ENCODE measurements around the gene NUP188.
A peak's percentile ranks its signal among the peaks of the same experiment; 100 is the strongest.

NUP188 gene, protein sequence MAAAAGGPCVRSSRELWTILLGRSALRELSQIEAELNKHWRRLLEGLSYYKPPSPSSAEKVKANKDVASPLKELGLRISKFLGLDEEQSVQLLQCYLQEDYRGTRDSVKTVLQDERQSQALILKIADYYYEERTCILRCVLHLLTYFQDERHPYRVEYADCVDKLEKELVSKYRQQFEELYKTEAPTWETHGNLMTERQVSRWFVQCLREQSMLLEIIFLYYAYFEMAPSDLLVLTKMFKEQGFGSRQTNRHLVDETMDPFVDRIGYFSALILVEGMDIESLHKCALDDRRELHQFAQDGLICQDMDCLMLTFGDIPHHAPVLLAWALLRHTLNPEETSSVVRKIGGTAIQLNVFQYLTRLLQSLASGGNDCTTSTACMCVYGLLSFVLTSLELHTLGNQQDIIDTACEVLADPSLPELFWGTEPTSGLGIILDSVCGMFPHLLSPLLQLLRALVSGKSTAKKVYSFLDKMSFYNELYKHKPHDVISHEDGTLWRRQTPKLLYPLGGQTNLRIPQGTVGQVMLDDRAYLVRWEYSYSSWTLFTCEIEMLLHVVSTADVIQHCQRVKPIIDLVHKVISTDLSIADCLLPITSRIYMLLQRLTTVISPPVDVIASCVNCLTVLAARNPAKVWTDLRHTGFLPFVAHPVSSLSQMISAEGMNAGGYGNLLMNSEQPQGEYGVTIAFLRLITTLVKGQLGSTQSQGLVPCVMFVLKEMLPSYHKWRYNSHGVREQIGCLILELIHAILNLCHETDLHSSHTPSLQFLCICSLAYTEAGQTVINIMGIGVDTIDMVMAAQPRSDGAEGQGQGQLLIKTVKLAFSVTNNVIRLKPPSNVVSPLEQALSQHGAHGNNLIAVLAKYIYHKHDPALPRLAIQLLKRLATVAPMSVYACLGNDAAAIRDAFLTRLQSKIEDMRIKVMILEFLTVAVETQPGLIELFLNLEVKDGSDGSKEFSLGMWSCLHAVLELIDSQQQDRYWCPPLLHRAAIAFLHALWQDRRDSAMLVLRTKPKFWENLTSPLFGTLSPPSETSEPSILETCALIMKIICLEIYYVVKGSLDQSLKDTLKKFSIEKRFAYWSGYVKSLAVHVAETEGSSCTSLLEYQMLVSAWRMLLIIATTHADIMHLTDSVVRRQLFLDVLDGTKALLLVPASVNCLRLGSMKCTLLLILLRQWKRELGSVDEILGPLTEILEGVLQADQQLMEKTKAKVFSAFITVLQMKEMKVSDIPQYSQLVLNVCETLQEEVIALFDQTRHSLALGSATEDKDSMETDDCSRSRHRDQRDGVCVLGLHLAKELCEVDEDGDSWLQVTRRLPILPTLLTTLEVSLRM (N-terminal part only)

DNA sequence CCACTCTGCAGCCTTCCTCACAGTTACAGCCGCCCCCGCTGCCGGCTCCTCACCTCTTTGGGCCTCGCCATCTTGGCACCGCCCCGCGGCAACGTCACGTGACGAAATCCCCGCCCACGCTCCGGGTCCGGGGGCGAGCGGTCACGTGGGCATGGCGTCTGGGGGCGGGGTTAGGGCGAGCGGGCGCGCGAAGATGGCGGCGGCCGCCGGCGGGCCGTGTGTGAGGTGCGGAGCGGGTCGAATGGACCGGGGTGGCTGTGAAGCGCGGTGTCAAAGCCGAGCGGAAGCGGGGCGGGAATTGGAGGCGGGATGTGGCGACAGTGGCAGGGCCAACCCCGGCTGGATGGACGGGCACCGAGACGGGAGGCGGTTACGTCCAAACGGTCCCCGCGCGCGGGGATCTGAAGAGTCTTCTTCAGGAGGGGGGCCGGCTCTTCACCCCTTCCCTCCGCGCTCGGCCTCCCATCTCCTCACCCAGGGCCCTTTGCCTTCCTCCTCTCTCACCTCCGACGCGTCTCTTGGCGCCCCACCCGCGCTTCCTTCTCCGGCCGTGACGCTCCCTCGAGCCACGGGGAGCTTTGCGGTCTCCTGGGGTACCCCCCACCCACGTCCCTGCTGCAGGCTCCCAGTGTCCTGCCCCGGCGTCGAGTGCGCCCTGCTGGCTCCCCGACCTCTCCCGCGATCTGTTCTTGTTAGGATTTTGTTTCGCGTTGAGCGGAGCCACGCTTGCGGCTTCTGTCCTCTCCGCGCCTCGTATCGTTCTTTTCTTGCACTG, at the start of gene NUP188, which contains the start of gene DOLK:
Gene NUP188, plus strand, starts transcription at position 173 of the 775 bp plus-strand sequence. Its CDS starts 21 bp downstream, at position 194.
Gene DOLK, minus strand, starts transcription at position 77 of the 775 bp plus-strand sequence. CDS start 300 bp downstream, outside the sequence.
- peak; percentile 95 for DNase-seq (ENCODE audit: low read depth)

DNA sequence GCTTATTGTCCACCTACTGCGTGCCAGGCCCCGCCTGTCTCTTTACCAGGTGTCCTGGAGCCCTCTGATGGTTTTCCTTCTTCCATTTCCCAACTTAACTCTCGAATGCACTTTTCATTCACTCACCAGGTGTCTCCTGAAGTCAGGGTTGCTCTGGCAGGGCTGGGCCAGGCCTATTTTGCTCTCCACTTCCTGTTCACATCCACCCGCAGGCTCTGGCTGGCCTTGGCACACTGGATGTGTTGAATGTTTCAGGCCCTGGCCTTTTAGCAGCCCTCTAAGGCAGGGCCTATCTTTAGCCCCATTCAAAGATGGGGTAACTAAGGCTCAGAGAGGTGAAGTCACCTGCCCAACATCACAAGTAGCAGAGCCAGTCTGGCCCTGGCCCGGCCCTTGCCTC, 49.1 kb upstream of the NUP188 start:
- DNase-seq (ENCODE audit: low read depth) = no peak

DNA sequence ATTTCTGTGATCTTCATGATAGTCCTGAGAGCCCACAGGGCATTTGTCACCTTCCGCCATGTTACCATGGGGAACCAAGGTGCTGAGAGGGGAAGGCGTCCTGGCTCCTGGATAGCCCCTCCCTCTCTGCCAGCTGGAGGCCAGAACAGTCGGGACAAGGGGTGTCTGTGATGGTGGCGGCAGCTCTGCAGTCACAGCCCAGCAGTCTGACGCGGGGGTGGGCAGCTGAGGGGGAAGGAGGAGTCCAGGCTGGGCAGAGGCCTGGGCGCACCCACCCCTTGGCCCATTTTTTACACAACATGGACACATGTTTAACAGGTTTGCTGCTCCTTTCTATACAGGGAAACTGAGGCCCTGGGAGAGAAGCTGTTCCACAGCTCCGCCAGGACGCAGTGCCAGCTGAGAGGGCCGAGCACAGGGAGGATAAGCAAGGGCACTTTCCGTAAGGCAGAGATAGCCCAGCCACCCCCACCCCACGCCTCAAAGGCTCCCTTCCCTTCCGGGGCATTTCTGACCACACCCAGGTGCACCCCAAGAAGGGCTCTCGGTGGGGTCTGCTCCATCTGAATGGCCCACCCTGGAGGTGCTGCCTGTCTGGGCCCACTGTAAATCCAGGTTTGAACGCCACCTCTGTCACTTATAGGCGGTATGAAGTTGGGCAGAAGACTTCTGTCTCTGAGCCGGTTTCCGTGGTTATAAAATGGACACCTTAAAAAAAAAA, 48.5 kb upstream of the NUP188 start:
- DNase-seq (ENCODE audit: low read depth) = no peak

DNA sequence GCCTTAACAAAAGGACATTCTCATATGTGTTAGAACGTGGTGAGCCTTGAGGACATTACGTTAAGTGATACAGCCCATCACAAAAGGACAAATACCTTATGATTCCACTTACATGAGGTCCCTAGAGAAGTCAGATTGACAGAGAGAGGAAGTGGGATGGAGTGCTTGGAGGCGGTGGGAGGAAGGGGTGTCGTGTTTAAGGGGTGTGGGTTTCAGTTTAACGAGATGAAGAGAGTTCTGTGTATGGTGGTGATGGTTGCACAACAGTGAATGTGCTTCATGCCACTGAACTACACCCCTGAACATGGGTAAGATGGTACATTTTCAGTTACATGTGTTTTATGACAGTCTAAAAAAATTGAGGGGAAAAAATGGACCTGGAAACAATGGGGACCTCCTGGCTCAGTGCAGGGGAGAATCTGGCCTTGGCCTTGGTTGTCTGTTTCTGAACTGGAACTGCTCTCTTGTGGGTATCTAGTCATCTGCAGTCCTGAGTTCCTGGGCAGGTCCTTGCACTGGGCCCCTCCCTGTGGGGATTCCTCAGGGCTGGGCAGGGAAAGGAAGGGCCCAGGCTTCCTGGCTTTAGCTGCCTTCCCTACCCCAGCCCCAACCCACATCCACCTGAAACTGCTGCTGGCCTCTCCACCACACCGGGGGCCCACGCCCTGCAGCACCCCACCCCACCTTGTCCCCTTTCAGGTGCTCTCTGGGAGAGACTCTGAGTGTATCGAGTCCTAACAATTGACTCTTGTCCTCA, 47.8 kb upstream of the NUP188 start:
- DNase-seq (ENCODE audit: low read depth) = no peak

DNA sequence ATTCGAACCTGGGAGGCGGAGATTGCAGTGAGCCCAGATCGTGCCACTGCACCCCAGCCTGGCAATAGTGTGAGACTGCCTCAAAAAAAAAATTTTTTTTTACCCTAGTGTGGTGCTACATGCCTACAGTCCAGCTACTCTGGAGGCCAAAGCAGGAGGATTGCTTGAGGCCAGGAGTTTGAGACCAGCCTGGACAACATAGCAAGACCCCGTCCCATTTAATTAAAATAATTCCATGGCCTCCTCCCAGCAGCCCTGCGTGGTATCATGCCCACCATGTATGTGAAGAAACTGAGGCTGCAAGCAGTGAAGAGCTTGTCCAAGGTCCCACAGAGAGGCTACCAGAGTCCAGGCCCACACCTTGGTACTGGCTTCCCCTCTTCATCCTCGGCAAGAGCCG, 46.1 kb upstream of the NUP188 start:
- no peak for DNase-seq (ENCODE audit: low read depth)

DNA sequence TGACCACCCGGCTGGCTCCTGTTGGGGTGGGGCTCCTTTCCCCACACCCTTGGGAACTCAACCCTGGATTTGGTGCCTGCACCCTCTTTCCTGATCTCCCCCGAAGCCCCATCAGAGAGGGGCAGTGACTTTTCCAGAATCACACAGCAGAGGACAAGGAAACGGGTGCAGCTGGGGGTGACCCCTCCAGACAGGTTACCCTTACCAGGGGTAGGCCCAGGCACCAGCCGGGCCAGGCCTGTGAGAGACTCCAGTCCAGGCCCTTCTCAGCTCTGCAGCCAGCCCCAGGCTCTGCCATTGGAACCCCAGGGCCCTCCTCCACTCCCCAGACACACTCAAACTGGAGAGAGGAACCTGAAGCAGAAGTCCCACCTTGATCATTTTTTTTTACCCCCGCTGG, 45.7 kb upstream of the NUP188 start:
- no peak for DNase-seq (ENCODE audit: low read depth)

DNA sequence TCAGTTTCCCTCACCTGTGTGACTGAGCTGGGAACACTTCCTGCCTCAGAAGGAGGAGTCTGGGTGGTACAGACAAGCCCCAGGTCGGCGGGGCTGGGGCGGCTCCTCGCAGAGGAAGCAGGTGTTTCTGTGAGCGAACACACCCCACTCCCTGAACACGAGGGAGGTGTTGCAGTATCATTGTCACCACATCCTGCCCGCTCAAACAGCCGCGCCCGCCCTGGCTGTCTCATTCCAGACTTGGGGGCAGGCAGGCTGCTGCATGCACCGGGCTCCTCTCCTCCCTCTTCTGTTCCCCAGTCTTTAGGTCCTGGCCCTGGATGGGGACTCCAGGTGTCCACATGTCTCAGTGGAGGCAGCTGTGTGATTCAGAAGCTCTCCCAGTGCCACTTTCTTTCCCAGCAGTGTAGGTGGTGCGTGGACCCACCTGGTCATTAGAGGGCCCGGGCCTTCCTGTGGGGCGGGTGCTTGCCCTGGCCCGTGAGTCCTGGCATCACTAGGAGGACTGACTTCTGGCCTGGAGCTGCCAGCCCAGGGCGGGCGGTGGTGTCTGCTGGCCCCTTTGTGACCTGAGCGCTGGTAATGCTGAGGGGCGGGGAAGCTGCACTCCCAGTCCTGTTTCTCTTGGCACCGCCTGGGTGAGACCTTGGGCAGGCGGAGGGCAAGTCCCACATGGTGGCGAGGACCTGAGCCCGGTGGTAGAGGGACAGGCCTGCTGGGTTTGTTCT, 45.0 kb upstream of the NUP188 start:
- DNase-seq (ENCODE audit: low read depth) = peak; percentile 71

DNA sequence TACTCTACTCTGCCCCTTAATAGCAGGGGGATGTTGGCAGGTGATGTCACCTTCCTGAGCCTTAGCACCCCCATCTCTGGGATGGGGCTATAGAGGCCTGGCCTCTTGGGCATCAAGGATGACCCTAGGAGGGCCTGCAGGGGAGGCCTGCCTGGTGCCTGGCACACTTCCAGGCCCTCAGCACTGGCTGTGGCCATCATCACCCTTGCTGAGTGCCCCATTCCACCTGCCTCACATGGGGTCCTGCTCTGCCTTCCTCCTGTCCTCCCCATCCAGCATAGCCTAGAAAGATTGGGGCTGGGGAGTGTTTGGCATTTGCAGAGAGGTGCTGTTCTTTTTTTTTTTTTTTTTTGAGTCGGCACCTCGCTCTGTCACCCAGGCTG, 44.4 kb upstream of the NUP188 start:
- DNase-seq (ENCODE audit: low read depth) = no peak

DNA sequence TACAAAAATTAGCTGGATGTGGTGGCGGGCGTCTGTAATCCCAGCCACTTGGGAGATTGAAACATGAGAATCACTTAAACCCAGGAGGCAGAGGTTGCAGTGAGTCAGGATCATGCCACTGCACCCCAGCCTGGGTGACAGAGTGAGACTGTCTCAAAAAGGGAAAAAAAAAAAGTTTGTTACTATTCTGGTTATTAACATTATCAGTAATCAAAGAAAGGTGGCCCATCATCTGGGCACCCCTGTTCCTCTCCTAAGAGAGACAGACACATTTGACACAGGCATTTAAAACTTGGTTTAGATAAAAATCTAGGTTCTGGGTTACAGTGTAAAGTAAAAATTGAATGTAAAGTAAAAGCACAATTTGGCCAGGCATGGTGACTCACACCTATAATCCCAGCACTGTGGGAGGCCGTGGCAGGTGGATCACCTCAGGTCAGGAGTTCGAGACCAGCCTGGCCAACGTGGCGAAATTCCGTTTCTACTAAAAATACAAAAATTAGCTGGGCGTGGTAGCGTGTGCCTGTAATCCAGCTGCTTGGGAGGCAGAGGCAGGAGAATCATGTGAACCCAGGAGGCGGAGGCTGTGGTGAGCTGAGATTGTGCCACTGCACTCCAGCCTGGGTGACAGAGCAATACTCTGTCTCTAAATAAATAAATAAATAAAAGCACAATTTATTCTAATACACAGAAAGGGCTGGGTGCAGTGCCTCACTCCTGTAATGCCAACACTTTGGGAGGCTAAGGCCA, 43.5 kb upstream of the NUP188 start:
- no peak for DNase-seq (ENCODE audit: low read depth)

DNA sequence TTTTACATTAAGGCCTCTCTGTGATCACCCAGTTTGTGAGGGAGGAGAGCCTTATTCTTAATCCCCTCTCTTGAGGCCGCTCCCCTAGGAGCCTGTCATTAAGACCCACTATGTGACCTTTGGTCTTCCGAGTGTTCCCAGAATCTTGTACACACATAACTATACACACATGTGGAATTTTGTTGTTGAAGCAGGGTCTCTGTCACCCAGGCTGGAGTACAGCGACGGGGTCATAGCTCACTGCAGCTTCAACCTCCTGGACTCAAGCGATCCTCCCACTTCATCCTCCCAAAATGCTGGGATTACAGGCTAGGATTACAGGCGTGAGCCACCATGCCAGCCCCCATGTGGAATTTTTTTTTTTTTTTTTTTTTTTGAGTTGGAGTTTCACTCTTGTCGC, 41.5 kb upstream of the NUP188 start:
- no peak for DNase-seq (ENCODE audit: low read depth)

DNA sequence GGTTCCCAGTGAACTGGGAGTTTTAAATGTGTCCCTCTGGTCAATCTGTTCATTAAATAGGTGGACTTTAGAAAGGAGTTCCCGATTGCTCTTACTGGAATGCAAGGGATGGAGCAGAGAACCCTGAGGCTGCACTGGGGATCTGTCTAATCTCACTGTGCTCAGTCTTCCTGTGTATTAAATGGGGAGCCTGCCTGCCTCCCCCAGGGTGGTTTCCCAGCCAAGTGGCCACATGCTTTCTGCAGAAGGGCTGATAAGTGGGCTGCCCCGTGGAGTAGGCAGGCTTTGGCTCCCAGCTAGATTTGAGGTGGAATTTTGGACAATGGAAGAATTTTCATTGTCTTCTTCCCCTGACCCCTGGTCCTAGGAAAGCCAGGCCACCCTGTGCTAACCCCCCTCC, 40.8 kb upstream of the NUP188 start:
- DNase-seq (ENCODE audit: low read depth) = no peak

DNA sequence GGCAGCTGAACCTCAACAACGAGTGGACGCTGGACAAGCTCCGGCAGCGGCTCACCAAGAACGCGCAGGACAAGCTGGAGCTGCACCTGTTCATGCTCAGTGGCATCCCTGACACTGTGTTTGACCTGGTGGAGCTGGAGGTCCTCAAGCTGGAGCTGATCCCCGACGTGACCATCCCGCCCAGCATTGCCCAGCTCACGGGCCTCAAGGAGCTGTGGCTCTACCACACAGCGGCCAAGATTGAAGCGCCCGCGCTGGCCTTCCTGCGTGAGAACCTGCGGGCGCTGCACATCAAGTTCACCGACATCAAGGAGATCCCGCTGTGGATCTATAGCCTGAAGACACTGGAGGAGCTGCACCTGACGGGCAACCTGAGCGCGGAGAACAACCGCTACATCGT, 39.1 kb upstream of the NUP188 start:
- no peak for DNase-seq (ENCODE audit: low read depth)

DNA sequence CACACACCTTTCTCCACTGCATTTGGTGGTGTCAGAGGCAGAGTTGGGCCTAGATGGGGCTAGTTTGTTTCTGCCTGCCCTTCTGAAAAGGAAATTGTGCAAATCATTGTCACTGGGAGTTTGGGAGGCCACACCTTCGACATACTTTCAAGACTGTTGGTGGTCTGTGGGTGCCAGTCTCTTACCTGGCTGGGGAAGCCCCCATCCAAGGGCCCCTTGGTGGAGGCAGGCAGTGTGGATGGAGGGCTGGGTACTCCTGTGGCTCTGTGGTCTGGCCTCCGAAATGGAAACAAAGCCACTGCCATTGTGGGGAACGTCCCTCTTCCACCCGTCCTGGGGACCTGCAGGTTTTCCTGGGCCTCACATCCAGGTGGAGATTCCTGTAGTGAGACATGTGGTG, 37.6 kb upstream of the NUP188 start:
- DNase-seq (ENCODE audit: low read depth) = no peak

DNA sequence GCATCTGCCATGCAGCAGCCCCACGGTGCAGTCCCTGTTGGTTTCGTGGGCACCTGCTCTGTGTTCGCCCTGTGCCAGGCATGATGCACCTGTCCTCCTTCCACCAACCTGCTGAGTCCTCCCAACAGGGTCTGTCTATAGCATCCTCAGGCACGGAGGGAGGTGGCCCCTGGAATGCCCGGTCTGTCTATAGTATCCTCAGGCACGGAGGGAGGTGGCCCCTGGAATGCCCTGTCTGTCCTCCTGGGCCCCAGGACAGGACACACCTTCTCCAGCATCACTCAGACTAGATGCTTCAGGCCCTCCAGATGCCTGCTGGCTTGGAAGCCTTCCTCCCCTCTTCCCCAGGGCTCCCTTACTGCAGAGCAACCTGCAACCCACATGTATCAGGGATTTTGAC, 36.6 kb upstream of the NUP188 start:
- no peak for DNase-seq (ENCODE audit: low read depth)

DNA sequence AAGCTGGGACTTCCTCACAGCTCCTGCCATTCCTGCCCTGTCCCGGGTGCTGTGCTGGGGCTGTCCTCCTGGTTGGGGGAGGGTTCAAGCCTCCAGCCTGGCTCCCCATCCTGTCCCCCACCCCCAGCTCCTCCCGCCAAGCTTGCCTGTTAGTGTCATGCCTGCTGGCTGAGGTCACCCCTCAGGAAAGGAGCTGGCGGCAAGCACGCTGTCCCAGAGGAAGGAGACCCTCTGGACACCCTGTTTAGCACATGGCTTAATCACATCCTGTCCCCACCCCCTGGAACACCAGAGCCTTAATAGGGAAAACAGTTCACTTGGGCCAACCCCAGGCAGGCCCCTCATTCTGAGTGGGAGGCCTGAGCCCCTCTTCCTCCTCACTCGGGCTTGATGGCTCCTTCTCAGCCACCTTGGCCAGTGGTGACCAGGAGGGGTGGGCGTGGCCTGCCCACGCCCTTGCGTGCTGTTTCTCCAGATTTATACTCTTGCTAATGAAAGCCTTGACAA, 35.9 kb upstream of the NUP188 start:
- DNase-seq (ENCODE audit: low read depth) = no peak

DNA sequence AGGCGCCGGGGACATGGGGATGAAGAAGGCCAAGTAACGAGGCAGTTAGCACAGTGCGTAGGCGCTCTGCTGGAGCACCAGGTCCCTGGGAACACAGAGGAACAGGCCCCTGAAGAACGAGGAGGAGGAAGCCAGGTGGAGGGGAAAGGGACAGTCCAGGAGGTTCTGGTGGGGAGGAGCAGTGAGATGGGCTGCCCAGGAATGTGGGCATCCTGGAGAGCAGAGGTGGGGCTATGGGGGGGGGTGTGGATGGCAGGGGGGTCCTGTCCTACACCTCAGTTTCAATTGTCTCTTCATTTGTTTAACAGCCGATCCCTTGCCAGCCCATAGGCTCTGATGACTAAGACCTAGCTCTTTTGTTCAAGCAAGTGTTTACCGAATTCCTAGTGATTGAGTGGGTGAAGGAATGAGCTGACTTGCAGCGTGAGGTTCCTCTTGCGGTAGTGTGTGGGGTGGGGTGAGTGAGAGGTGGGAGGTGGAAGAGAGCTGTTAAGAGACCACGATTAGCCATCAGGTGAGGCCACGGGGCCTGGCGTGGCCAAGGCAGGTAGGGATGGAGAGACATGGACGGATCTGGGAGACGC, 35.1 kb upstream of the NUP188 start:
- DNase-seq (ENCODE audit: low read depth) = no peak

DNA sequence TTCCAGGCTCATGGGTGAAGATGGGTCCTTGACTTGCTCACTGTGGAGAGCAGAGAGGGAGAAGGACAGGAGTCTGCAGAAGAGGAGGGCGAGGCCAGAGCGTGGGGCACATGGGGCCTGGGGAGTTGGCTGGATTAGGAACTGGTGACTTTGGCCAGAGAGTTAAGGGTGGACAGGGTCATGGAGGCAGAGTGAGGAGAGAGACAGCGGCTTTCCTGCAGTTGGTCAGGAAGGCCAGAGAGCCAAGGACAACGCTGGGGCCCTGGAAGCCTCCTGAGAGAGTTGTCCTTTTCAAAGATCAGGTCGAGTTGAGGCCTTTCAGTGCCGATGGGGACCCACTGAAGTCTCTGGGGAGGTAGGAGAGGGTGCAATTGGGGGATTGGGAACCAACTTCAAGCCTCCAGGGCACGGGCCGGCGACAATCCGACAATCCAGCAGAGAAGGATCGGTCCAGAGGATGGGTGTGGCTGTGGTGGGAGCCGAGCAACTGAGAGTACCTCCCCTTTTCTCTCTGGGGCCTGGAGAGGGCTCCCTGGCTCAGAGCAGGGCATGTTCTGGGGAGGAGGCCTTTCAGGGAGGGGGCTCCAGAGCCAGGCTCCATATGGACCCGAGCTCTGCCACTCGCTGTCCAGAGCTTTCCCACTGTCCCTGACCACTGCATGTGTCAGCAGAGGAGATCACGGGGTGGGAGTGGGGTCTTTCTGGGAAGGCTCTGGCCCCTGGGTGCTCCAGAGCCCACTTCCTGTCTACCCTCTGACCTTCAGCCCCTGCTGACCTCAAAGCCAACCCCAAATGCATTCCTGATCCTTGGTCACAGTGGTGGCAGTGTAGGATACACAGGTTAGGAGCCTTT, 34.2 kb upstream of the NUP188 start:
- no peak for DNase-seq (ENCODE audit: low read depth)

Data from T-helper 22 cell (primary cell).